Fibroblast of the aortic adventitia (primary cell): Measurements from ENCODE around the gene PDILT. TPM values are rescaled to one million over a fixed set of nuclear protein-coding genes. Genes with fewer than 3 reads are reported as not detected.

Source experiments
- DNase-seq: peaks from one replicate; pipeline ENCODE4 v3.0.0-alpha.2; 2010; ENCODE audit warnings: low read depth
- H3K4me3 ChIP-seq: 2 replicates; pipeline ENCODE4 v1.5.1; 2011; ENCODE audit warnings: low read depth, mild to moderate bottlenecking, control low read depth, low read length, moderate library complexity
- total RNA-seq: library from RNA; depleted of rRNA; stranded (reverse); fragments of >200 nt; gene quantifications from 2 replicates; pipeline ENCODE4 v1.2.3, GENCODE V29; 2012; ENCODE audit warnings: low replicate concordance
- TF ChIP-seq, protein P1 (sequence below): IDR thresholded peaks from 2 replicates; pipeline ENCODE4 v1.5.1; 2011; ENCODE audit warnings: mild to moderate bottlenecking, low read length, control low read depth, inconsistent platforms; ENCODE audit not compliant: insufficient read depth

Gene PDILT
- total RNA-seq, 1 donor = not detected

DNA sequence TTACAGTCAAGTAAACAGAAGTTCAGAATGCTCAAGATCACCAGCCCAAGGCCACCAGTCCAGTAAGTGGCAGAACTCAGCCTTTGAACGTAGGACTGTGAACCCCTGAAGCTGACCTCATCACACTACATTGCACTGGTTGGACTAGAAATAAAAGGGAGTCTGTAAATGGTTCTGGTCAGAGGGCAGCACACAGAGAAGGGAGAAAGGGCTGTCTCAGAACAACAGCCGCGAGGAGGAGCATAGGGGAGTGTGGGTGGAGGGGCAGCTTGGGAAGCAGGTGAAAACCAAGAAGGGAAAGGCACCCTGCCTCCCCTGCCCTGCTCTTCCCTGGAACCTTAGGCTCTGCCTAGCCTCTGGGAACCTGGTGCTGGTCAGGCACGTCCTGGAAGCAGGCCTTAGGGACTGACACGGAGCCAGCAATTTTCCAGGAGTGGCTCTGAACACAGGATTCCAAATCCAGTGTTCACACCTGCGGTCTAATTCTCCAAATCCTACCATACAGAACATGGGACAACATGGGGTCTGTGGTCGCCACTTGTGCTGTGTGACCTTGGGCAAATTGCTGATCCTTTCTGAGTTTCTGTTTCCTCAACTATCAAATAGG, 7.0 kb downstream of the PDILT start:
- DNase-seq = no peak
- TF ChIP-seq, protein P1, sequence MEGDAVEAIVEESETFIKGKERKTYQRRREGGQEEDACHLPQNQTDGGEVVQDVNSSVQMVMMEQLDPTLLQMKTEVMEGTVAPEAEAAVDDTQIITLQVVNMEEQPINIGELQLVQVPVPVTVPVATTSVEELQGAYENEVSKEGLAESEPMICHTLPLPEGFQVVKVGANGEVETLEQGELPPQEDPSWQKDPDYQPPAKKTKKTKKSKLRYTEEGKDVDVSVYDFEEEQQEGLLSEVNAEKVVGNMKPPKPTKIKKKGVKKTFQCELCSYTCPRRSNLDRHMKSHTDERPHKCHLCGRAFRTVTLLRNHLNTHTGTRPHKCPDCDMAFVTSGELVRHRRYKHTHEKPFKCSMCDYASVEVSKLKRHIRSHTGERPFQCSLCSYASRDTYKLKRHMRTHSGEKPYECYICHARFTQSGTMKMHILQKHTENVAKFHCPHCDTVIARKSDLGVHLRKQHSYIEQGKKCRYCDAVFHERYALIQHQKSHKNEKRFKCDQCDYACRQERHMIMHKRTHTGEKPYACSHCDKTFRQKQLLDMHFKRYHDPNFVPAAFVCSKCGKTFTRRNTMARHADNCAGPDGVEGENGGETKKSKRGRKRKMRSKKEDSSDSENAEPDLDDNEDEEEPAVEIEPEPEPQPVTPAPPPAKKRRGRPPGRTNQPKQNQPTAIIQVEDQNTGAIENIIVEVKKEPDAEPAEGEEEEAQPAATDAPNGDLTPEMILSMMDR = no peak
- no peak overlapping the region for H3K4me3 ChIP-seq

DNA sequence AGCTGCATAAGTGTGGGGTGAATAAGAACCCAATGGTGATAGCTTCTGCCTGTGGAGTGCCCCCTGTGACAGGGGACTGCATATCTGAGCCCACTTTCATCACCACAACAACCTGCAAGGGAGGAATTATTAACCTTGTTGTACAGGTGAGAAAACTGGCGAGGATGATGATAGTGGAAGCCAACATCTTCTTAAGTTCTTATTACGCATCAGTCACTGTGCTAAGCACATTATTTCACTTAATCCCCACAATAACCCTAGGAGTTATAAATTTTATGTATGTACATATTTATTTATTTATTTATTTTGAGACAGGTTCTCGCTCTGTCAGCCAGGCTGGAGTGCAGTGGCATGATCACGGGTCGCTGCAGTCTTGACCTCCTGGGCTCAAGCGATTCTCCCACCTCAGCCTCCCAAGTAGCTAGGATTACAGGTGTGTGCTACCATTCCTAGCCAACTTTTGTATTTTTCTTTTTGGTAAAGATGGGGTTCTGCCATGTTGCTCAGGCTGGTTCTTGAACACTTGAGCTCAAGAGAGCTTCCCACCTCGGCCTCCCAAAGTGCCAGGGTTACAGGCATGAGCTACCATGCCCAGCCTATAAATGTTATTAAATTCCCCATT, 7.6 kb downstream of the PDILT start:
- no peak for DNase-seq
- H3K4me3 ChIP-seq = no peak overlapping the region
- TF ChIP-seq, protein P1 = no peak

DNA sequence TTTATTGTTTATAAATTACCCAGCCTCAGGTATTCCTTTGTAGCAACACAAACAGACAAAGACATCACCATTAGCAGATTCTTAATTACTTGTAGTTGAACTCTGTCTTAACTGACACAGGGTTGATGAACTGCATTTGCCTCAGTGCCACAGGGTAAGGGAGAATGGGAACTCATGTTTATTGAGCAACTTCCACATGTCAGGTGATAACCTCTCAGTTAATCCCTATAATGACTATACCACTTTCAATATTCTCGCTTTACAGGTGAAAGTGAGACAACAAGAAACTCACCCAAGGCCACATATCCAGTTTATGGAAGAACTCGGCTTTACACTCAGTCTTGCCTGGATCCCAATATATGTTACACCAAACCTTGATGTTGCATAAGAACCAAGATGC, 8.6 kb downstream of the PDILT start:
- DNase-seq = no peak
- H3K4me3 ChIP-seq = no peak overlapping the region
- TF ChIP-seq, protein P1 = no peak

DNA sequence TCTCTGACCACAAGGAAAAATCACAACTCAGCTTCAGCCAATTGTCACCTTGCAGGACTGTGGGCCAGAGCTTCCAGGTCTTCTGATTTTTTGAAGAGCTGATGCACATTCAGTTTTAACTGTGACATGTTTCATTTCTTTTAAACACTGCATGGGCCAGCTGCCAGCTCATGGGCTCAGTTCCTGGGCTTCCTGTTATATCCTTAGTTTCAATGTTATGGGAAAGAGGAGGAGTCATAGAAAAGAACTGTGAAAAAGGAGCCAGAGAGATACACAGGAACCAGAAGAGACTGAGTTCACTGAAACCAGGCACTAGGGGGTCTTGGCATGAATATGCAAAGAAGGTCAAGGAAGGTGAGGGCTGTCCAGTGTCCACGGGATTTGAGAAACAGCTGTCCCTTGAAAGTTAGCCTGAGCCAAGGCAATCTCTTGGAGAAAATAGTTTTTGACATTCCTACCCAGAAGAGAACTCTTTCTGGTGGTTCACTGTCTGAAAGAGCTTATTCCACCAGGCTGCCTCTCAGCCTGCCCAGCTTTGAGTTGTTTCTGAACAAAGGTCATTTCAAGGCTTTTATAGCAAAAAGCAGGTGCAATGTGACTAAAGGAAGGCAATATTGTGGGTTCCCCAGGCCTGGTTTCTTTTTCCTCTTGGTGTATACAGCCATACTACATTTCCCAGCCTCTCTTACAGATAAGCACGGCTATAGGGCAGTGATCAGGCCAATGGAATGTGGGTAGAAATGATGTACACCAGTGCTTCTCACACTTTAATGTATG, 10.5 kb downstream of the PDILT start:
- TF ChIP-seq, protein P1 = no peak
- DNase-seq = no peak
- no peak overlapping the region for H3K4me3 ChIP-seq

DNA sequence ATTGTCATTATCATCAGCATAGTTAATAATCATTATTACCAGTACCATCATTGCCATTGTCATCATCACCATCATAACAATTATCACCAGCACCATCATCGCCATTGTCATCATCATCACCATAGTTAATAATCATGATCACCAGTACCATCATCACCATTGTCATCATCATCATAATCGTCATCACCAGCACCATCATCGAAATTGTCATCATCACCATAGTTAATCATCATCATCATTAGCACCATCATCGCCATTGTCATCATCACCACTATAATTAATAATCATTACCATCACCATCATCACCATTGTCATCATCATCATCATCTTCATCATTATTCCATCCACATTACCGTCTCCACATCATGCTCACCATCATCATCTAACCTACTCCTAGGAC, 13.5 kb downstream of the PDILT start:
- TF ChIP-seq, protein P1 = no peak
- DNase-seq = no peak
- H3K4me3 ChIP-seq = no peak overlapping the region

DNA sequence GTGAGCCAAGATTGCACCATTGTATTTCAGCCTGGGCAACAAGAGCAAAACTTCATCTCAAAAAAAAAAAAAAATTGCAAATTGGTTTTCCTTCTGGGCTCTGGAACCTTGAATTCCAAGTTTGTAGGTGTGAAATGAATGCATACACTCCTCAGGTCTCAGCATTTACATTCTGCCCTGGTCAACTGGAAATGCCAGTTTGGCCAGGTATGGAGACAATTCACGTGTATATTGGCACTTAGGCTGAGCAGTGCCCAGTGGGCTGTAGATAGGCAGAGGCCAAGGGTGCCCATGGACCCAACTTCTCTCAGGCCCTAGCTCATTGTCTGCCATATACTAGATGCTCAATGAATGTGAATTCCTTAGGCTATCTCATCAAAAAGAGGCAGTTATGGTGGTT, 15.7 kb downstream of the PDILT start:
- TF ChIP-seq, protein P1 = no peak
- H3K4me3 ChIP-seq = no peak overlapping the region
- DNase-seq = no peak
